ENCODE measurements around the gene TMEM123.

Gene TMEM123

DNA sequence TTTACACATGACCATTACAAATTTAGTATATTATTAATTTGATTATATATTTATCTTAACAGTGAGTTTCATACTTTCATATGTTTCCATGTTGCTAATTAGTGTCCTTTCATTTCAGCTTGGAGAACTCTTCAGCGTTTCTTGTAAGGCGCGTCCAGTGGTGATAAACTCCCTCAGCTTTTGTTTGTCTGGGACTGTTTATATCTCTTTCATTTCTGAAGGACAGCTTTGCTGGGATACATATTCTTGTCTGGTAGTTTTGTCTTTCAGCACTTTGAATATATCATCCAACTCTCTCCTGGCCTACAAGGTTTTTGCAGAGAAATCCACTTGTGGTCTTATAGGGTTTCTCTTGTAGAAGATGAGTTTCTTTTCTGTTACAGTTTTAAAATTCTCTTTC is 93.2 kb downstream of the TMEM123 start:
- no peak for DNase-seq (ENCODE audit: low spot score)

DNA sequence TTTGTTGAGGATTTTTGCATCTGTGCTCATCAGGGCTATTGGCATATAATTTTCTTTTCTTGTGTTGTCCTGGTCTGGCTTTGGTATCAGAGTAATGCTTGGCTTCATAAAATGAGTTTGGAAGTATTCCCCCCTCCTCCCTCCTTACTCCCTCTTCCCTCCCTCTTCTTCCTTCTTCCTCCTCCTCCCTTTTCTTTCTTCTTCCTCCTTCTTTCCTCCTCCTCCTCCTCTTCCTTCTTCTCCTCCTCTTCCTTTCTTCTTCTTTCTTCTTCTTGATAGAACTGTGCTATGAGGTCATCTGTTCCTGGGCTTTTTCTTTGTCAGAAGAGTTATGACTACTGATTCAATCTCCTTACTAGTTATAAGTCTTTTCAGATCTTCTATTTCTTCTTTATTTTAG is 95.4 kb downstream of the TMEM123 start:
- no peak for DNase-seq (ENCODE audit: low spot score)

DNA sequence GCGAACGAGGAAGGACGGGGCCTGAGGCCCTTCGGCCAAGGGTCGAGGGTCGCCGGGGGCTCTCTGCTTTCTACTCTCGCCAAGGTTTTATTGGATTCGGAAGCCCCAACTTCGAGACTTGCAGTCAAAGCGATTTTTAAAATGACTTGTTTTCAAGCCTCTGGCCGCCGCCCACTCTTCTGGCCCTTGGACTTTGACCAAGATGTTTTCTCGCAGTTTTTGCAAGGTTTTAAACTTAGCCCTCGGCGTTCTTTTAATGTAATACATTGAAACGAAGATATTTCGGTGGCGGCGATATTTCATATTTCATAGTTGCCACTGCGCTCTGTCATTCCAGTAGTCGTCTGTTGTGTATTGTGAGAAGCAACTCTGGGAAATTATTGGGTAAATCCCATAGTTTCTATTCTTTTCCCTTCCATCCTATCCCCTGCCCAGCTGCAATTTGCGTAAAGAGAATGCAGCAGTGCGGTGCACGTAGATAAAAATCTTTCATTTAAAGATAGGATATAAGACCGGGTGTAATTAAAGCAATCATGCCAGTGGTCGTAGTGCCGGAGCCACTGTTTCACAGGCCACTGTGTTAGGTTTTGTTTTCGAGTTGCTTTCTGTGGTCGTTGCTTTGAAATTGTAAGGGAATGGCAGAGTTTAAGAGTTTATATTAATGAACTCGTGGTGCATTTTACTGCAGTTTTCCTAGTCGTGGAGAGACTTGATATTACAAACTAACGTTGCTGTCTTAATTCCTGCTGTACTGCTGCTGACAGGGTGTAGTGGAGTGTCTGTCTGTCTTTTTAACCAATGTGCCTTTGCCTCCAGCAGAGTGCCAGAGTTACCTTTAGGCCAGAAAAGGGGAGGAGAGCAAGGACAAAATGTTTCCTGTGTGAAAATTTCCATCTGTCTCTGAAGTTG is 104.8 kb downstream of the TMEM123 start:
- DNase-seq (ENCODE audit: low spot score): peak; percentile 41

DNA sequence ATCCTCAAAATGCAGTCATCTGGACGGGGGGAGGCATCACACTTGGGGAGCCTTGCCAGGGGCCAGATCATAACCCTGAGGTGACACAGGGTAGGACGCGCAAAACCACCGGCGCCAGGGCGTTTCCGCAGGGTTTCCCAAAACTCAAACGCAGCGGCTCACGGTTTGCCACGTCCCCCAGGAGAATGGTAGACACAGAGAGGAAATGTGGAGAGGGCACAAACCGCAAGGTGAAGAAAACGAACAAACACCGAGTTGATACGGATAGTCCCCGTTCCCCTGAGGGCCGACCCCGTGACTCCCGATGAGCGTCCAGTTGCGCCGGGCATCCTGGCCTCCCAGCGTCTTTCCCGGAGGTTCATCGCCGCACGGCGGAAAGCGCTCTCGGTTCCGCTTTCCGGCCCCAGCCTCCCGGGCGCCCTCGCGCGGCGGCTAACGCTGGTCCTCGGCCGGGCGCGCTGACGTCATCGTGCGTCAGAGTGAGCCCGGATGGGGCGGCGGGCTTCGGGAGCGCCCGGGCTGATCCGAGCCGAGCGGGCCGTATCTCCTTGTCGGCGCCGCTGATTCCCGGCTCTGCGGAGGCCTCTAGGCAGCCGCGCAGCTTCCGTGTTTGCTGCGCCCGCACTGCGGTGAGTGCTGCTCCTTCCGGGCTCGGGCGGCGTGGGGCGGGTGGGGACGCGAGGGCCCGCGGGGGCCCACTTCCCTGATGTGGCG is 105.7 kb downstream of the TMEM123 start, which contains the start of gene BIRC2:
Gene BIRC2 (plus strand): TSS at position 467 of the 714 bp plus-strand sequence. CDS start 2,641 bp downstream, outside the sequence.
- DNase-seq (ENCODE audit: low spot score): peak; percentile 94

DNA sequence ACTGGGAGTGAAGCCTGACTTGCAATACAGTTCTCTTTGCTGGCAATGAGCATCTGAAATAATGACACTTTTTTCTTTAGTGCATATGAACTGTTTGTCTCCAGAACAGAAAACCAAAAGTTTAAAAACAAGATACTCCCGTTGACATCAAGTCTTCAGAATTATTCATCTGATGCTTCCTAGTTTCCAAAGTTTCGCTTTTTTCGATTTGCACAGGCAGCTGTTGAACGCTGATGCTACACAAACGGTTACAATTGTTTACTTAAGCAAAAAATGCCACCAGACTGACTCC is 106.2 kb downstream of the TMEM123 start:
- DNase-seq (ENCODE audit: low spot score): no peak
